ENCODE results near the gene AMER2.
A peak's percentile ranks its signal among the peaks of the same experiment; 100 is the strongest.
"Not testable (repeated sequence)": the region's sequence is repeated elsewhere in the genome, so short reads cannot be mapped to it uniquely, and the experiment has no call there.

The AMER2 gene

DNA sequence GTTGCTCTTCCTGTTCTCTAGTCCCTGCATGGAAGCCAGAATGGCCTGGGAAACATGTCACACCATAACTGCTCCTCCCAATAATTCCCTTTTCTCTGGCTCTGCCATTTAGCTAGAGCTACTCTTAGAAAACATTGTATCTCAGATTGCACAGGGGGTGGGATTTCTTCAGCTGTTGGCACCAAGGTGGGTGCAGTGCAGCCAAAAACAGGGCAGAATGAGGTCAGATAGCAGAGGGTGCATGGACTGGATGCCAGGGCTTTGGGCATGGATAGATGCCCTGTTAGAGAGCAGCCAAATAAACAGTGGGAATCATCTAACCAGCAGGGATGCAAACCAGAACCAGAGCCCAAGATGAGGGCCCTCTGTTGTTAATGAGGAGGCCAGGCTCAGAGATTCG, 4.9 kb upstream of the AMER2 start:
- intact Hi-C loops (cut with micrococcal nuclease): no loop called here

DNA sequence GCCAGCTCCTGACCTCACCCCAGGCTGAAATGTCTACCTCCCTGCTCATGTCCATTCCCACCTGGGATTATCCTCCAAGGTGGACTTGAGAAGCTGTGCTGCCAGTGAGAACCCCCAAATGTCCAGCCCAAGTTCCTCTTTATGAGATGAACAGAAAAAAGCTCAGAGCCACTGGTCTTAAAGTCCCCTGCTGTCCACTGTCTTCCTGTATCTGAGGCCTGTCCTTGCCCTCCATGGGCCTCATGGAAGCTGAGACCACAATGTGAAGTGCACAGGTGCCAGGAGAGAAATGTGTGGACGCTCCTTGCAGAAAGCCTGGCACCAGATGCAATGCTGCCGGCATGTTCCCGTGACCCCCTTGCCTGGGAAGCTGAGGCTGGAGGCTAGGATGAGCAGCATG, 3.3 kb upstream of the AMER2 start:
- intact Hi-C loops (cut with micrococcal nuclease): no loop called here

More for the DNA sequence above, 4.9 kb upstream of the AMER2 start:
- H3K27ac Mint-ChIP-seq: no peak overlapping the region
- peaks cover 66% of the 10 kb centered on the region for H3K27me3 Mint-ChIP-seq
- no peaks in the 10 kb centered on the region for H3K36me3 Mint-ChIP-seq (ENCODE audit: low read depth)
- peaks cover 1% of the 10 kb centered on the region for H3K4me1 Mint-ChIP-seq (ENCODE audit: low read depth)
- no peaks in the 10 kb centered on the region for H3K9me3 Mint-ChIP-seq
- H3K4me3 Mint-ChIP-seq: no peak overlapping the region

DNA sequence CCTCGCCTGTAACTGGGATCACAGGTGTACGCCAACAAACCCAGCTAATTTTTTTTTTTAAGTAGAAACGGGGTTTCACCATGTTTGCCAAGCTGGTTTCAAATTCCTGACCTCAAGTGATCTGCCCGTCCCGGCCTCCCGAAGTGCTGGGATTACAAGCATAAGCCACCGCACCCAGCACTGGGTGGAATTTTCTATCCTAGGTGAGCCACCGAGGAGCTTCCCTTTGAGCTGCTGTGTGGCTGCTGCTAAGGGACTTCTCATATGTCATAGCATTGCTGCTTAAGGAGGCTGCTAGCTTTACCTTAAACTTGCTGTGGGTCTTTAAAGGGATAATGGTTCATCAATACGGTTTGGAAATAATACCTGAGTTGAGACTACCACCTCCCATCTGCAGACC, 2.9 kb upstream of the AMER2 start:
- intact Hi-C loops (cut with micrococcal nuclease): no loop called here
- no peaks in the 10 kb centered on the region for H3K36me3 Mint-ChIP-seq (ENCODE audit: low read depth)
- no peaks in the 10 kb centered on the region for H3K9me3 Mint-ChIP-seq
- H3K27ac Mint-ChIP-seq: no peak overlapping the region
- H3K4me3 Mint-ChIP-seq: no peak overlapping the region
- peaks cover 71% of the 10 kb centered on the region for H3K27me3 Mint-ChIP-seq
- H3K4me1 Mint-ChIP-seq (ENCODE audit: low read depth): peaks cover 12% of the 10 kb centered on the region

More for the DNA sequence above, 3.3 kb upstream of the AMER2 start:
- peaks cover 12% of the 10 kb centered on the region for H3K4me1 Mint-ChIP-seq (ENCODE audit: low read depth)
- H3K9me3 Mint-ChIP-seq: no peaks in the 10 kb centered on the region
- H3K27me3 Mint-ChIP-seq: peaks cover 71% of the 10 kb centered on the region
- no peaks in the 10 kb centered on the region for H3K36me3 Mint-ChIP-seq (ENCODE audit: low read depth)
- H3K27ac Mint-ChIP-seq: no peak overlapping the region
- no peak overlapping the region for H3K4me3 Mint-ChIP-seq

DNA sequence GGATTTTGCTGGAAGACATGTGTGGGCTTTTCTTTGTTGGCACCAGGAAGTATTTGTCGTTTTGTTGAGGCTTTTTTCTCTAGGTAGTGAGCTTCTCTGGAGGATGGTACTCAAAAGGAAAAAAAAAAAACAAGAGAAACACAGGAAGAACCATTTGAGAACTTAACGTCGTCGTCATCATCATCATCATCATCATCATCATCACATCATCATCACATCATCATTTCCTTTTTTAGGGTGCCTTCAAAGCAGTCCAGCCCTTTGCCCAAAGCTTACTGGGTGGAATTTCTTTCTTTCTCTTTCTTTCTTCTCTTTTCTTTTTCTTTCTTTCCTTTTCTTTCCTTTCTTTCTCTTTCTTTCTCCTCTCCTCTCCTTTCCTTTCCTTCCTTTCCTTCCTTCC, 2.2 kb upstream of the AMER2 start:
- Mint-ChIP-seq H3K27me3 (peaks cover 72% of the 10 kb centered on the region), H3K4me1 (ENCODE audit: low read depth) (peaks cover 12% of the 10 kb centered on the region), H3K36me3 (ENCODE audit: low read depth) (no peaks in the 10 kb centered on the region), H3K27ac (no peak overlapping the region), H3K9me3 (no peaks in the 10 kb centered on the region), H3K4me3 (no peak overlapping the region)
- intact Hi-C loops (cut with micrococcal nuclease): no loop called here

DNA sequence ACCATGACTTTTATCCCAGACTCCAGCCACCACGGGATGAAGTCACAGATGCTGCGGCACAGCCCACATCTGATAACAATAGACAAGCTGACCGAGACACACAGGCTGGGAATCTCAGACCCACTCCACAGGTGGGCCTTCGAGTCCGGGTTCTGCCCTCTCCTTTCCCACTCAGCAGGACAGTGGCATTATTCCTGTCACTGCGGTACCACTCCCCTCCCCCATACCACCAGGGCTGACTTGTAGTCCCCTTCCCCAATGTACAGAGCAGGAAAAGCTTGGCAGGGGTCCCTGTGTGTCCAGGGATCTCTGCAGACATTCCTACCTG, 179 bp upstream of the AMER2 start:
- H3K4me3 Mint-ChIP-seq: no peak overlapping the region
- intact Hi-C loops (cut with micrococcal nuclease): no loop called here

DNA sequence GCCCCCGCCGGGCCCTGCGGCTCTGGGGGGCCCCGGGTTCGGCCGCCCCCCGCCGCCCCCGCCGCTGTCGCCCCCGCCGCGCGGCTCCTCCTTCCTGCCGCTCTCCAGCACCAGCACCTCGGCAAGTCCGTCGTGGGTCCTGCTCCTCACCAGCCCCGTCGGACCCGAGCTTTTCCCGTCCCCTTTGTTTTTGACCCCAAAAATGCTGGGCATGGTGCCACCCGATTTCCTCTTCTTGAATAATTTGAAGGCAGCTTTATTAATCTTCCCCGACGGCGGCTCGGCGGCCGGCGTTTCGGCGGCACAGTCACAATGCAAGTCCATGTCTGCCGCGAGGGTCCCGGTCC, 945 bp downstream of the AMER2 start:
- Mint-ChIP-seq H3K4me1 (ENCODE audit: low read depth) (peaks cover 12% of the 10 kb centered on the region), H3K4me3 (peak overlapping the region; percentile 4), H3K27ac (no peak overlapping the region), H3K27me3 (peaks cover 68% of the 10 kb centered on the region), H3K9me3 (no peaks in the 10 kb centered on the region), H3K36me3 (ENCODE audit: low read depth) (no peaks in the 10 kb centered on the region)
- intact Hi-C loops (cut with micrococcal nuclease): no loop called here

More for the DNA sequence above, 179 bp upstream of the AMER2 start:
- H3K36me3 Mint-ChIP-seq (ENCODE audit: low read depth): no peaks in the 10 kb centered on the region
- peaks cover 12% of the 10 kb centered on the region for H3K4me1 Mint-ChIP-seq (ENCODE audit: low read depth)
- H3K27me3 Mint-ChIP-seq: peaks cover 66% of the 10 kb centered on the region
- no peak overlapping the region for H3K27ac Mint-ChIP-seq
- H3K9me3 Mint-ChIP-seq: no peaks in the 10 kb centered on the region

DNA sequence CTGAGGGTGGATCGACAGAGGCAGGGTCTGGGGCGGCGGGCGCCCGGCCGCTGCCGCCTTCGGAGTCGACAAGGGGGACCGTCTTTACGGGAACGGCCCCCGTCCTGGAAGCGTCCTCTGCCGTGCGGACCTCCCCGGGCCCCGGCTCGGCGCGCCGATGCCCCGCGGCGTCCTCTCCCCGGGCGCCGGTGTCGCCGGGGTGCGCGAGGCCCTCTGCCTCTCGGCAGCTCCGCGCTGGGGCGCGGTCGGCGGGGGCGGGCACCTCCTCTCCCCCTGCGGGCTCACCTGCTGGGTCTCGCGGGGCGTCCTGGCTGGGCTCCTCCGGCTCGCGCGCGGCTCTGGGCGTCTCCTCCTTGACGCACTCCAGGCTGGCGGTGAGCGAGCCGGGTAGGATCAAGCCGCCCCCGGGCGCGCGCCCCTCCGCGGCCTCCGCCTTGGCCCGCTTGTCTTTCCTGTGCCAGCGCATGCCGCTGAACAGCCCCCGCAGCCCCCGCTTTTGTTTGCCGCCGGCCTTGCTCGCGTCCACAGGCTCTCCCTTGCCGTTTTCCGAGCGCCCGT, 1.5 kb downstream of the AMER2 start:
- Mint-ChIP-seq H3K36me3 (ENCODE audit: low read depth) (no peaks in the 10 kb centered on the region), H3K9me3 (no peaks in the 10 kb centered on the region), H3K27me3 (peaks cover 67% of the 10 kb centered on the region), H3K4me1 (ENCODE audit: low read depth) (peaks cover 12% of the 10 kb centered on the region), H3K4me3 (no peak overlapping the region), H3K27ac (no peak overlapping the region)
- intact Hi-C loops (cut with micrococcal nuclease): no loop called here

DNA sequence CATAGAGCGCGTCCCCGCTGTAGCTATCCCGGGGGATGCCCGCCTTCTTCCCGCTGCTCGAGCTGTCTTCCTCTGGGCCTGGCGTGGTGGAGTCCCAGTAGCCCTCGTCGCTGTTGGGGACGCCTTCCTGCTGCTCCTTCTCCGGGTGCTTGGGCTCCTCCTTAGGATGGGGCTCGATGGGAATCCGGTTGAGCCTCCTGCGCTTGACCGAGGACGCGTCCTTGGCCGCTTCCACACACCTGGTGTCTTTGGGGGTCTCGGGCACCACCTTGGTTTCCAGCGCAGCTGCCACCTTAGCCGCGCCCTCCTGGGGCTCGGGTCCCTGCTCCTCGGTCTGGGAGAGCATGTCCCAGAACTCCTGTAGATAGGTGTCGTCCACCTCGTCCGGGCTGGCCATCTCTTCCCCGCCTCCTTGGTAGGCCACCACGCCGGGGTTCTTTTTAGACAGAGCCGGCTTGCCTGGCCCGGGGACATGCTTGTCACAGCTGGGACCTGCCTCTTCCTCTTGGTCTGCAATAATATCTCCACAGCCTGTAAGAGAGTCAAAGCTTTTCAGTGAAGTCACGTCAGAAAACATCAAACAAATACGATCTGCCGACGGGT, 2.0 kb downstream of the AMER2 start:
- no peak overlapping the region for H3K4me3 Mint-ChIP-seq
- peaks cover 12% of the 10 kb centered on the region for H3K4me1 Mint-ChIP-seq (ENCODE audit: low read depth)
- H3K27ac Mint-ChIP-seq: no peak overlapping the region
- H3K9me3 Mint-ChIP-seq: no peaks in the 10 kb centered on the region
- H3K36me3 Mint-ChIP-seq (ENCODE audit: low read depth): no peaks in the 10 kb centered on the region
- intact Hi-C loops (cut with micrococcal nuclease): no loop called here
- peaks cover 67% of the 10 kb centered on the region for H3K27me3 Mint-ChIP-seq

DNA sequence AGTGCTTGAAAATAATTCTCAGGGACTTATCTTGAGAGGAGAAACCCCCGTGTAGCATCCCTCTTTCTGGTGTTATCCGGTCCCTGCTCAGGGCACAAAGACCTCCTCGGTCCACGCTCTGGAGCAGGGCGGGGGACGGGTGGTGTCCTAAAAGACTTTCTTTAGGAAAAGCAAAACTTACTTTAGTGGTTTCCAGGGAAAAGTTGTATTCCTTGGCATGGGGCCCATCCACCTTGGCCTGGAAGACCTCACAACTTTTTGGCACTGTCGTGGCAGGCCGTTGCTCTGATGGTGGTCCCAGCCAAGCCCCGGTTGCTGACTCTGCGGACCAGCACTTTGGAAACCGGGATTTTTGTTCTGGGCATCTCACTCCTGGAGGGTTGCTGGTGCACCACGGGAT, 2.7 kb downstream of the AMER2 start:
- Mint-ChIP-seq H3K4me3 (no peak overlapping the region), H3K9me3 (no peaks in the 10 kb centered on the region), H3K27me3 (peaks cover 64% of the 10 kb centered on the region), H3K36me3 (ENCODE audit: low read depth) (no peaks in the 10 kb centered on the region), H3K27ac (no peak overlapping the region), H3K4me1 (ENCODE audit: low read depth) (peaks cover 12% of the 10 kb centered on the region)
- intact Hi-C loops (cut with micrococcal nuclease): no loop called here

DNA sequence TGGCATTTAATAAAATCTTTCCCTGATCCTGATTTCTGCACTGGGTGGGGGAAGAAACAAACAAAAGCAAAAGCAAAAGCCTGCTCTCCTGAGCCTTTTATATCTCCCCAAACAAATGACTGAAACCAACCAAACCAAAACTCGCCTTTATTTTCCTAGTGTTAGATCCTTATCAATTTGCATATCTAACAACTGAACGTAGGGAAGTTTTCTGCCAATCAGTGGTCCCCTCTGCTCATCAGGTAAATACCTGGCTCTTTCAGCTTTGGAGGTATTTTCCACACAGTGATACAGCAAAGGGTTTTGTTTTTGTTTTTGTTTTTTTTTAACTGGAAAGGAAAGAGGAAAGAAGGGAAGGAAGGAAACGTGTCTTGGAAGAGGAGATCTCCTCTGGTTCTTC, 3.3 kb downstream of the AMER2 start:
- Mint-ChIP-seq H3K4me1 (ENCODE audit: low read depth) (peaks cover 12% of the 10 kb centered on the region), H3K36me3 (ENCODE audit: low read depth) (no peaks in the 10 kb centered on the region)
- intact Hi-C loops (cut with micrococcal nuclease): no loop called here

DNA sequence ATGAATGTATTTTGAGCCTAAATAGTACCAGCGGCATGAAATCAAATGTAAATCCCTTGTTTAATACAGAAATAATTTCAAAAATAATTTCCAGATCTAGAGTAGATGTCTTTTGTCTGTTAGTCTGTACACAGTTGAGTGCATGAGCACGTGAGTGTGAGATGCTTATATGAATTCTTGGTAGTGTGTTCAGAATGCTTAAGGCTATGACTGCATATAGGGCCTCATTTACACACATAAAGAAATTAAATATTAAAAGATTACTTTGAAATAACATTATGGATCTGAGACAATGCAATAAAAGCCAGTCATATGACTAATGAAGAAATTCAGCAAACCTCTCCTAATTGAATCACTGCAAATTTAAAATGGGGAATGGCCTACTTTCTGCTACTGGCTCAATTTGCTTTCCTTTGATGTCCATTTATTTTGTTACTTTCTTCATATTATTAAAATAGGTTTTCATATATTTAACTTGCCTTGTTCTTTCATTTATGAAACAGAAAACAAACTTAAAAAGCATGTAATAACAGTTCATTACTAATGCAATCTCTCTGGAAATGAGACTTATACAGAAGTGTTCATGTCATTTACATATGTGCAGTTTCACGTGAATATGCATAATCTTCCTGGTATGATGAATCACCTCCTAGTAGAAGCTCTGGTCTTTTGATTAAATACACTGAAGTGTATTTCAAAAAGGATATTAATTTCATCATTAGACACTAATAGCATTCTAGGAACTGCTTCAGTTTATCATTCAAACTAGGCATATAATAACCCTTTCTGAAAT, 4.5 kb downstream of the AMER2 start:
- Mint-ChIP-seq H3K27me3 (peaks cover 50% of the 10 kb centered on the region), H3K4me1 (ENCODE audit: low read depth) (peaks cover 12% of the 10 kb centered on the region), H3K9me3 (no peaks in the 10 kb centered on the region), H3K27ac (no peak overlapping the region), H3K4me3 (no peak overlapping the region), H3K36me3 (ENCODE audit: low read depth) (no peaks in the 10 kb centered on the region)
- intact Hi-C loops (cut with micrococcal nuclease): no loop called here

More for the DNA sequence above, 3.3 kb downstream of the AMER2 start:
- Mint-ChIP-seq H3K4me3 (no peak overlapping the region), H3K27me3 (peaks cover 60% of the 10 kb centered on the region), H3K27ac (no peak overlapping the region), H3K9me3 (no peaks in the 10 kb centered on the region)

DNA sequence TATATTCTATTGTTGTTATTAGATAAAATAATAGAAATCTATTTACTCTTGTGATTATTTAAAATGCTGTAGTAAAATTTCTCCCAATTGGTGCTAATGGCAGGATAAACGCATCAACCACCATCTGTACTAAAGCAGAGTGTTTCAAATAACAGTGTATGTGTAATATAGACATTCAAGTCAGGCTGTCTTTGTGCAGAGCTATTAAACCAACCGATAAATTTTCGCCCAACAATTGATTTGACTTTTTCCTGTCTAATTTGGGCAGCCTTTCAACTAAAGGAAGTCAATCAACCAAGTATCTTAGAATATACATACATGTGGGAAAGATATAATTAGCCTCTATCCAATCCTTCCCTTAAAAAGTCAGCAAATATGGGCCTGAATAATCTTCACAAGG, 5.8 kb downstream of the AMER2 start:
- H3K27ac Mint-ChIP-seq: no peak overlapping the region
- H3K4me3 Mint-ChIP-seq: no peak overlapping the region
- H3K36me3 Mint-ChIP-seq (ENCODE audit: low read depth): no peaks in the 10 kb centered on the region
- intact Hi-C loops (cut with micrococcal nuclease): no loop called here
- no peaks in the 10 kb centered on the region for H3K9me3 Mint-ChIP-seq
- H3K27me3 Mint-ChIP-seq: peaks cover 38% of the 10 kb centered on the region
- H3K4me1 Mint-ChIP-seq (ENCODE audit: low read depth): peaks cover 4% of the 10 kb centered on the region

DNA sequence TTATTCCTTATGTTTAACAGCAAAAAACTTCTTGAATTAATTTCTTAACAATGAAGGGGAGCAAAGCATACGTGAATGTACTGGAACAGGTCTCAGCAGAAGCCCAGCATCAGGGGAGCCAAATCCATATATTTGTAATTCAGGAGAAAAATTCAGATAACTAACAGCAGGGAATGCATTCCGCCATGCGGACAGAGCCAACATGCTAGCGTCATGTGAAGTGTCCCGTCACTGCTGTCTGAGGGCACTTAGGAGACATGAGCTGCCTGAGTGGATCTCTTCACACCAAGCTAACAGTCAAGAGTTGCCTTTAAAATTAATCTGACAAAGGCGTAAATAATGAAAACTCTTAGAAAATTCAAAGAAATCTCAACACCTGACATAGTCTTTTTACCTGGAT, 6.4 kb downstream of the AMER2 start:
- Mint-ChIP-seq H3K9me3 (no peaks in the 10 kb centered on the region), H3K36me3 (ENCODE audit: low read depth) (no peaks in the 10 kb centered on the region), H3K27ac (no peak overlapping the region), H3K27me3 (peaks cover 31% of the 10 kb centered on the region), H3K4me1 (ENCODE audit: low read depth) (no peaks in the 10 kb centered on the region), H3K4me3 (no peak overlapping the region)
- intact Hi-C loops (cut with micrococcal nuclease): no loop called here

DNA sequence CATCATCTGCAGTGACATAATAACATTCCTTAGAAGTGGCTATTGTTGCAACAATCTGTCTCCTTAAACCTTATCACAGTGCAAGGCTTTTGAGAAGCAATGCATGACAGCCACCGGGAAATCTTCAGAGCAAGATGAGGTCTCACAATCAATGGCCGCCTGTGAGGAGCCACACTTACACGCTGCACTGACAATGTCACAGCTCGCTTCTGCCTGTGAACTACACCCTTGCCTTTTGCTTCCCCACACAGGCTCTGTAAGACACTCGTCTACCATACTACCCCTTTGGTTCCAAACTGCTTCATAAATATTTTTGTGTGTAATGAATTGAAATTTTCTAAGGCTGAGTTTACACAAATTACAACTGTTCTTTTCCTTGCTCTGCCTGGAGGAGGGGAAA, 6.9 kb downstream of the AMER2 start:
- H3K36me3 Mint-ChIP-seq (ENCODE audit: low read depth); H3K27ac Mint-ChIP-seq; H3K4me3 Mint-ChIP-seq; H3K9me3 Mint-ChIP-seq; intact Hi-C loops (cut with micrococcal nuclease); H3K4me1 Mint-ChIP-seq (ENCODE audit: low read depth): not testable (repeated sequence)
- peaks cover 27% of the 10 kb centered on the region for H3K27me3 Mint-ChIP-seq

DNA sequence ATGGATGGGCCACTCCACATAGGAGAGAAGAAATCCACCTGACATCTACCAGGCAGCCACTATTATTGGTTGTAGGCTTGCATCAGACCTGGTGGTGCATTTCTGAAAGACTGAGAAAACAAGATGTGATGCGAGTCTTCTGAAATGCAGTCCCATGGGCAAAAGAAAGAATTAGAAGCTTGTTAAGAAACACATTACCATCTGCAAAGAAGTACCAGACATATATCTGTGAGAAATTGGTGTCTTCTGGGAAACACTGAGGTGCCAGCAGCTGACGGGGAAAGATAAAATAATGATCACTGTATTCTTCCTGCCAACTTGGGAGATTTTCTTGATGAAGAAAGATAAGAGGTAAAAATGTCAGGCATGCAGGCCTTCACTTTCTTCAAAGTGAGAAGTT, 14.4 kb downstream of the AMER2 start:
- Mint-ChIP-seq H3K36me3 (ENCODE audit: low read depth) (no peaks in the 10 kb centered on the region), H3K27me3 (peaks cover 7% of the 10 kb centered on the region), H3K27ac (no peak overlapping the region), H3K4me1 (ENCODE audit: low read depth) (no peaks in the 10 kb centered on the region), H3K9me3 (no peaks in the 10 kb centered on the region), H3K4me3 (no peak overlapping the region)
- intact Hi-C loops (cut with micrococcal nuclease): no loop called here

Data from dendritic cell treated with granulocyte-macrophage colony-stimulating factor and Interleukin-4, amounts not matched to agents 40 ng/mL and 50 ng/mL, for 4 days (primary cell).